Measurements from ENCODE around the gene PARVG.

PARVG gene

GRCh38 chr22:44180706-44181032, at the start of gene PARVG:
Gene PARVG (plus strand): TSS chr22:44180925. CDS start chr22:44183330, 2,405 bp downstream.
- DNase-seq: peak in 1 of 2 experiments; percentile 74

GRCh38 chr22:44131412-44131811, 49.3 kb upstream of the PARVG start:
- no peak for DNase-seq

GRCh38 chr22:44131989-44132685, 48.6 kb upstream of the PARVG start:
- no peak for DNase-seq

GRCh38 chr22:44132724-44133123, 48.0 kb upstream of the PARVG start:
- no peak for DNase-seq

GRCh38 chr22:44133161-44133560, 47.6 kb upstream of the PARVG start:
- no peak for DNase-seq

GRCh38 chr22:44133901-44134571, 46.7 kb upstream of the PARVG start:
- DNase-seq: no peak

- no peak for DNase-seq
Measured at GRCh38 chr22:44136112-44136511, 44.6 kb upstream of the PARVG start.

GRCh38 chr22:44136786-44137185, 43.9 kb upstream of the PARVG start:
- DNase-seq: no peak

GRCh38 chr22:44137415-44137814, 43.3 kb upstream of the PARVG start:
- no peak for DNase-seq

GRCh38 chr22:44139773-44140172, 41.0 kb upstream of the PARVG start:
- DNase-seq: no peak

GRCh38 chr22:44142421-44143104, 38.2 kb upstream of the PARVG start:
- DNase-seq: no peak

GRCh38 chr22:44143105-44143474, 37.6 kb upstream of the PARVG start:
- DNase-seq: no peak

GRCh38 chr22:44143579-44143978, 37.1 kb upstream of the PARVG start:
- DNase-seq: no peak

GRCh38 chr22:44144046-44144569, 36.6 kb upstream of the PARVG start:
- no peak for DNase-seq

GRCh38 chr22:44145544-44145943, 35.2 kb upstream of the PARVG start:
- DNase-seq: no peak

- DNase-seq: no peak
Measured at GRCh38 chr22:44146088-44146861, 34.5 kb upstream of the PARVG start.

GRCh38 chr22:44147008-44147645, 33.6 kb upstream of the PARVG start:
- DNase-seq: no peak

- no peak for DNase-seq
Measured at GRCh38 chr22:44147821-44148574, 32.7 kb upstream of the PARVG start.

- DNase-seq: no peak
Measured at GRCh38 chr22:44151676-44152075, 29.0 kb upstream of the PARVG start.

GRCh38 chr22:44153710-44154109, 27.0 kb upstream of the PARVG start:
- DNase-seq: no peak

GRCh38 chr22:44154436-44154942, 26.2 kb upstream of the PARVG start:
- no peak for DNase-seq

- DNase-seq: no peak
Measured at GRCh38 chr22:44155115-44155514, 25.6 kb upstream of the PARVG start.

All from Kasumi-1 (cell line).